NCI-H345 treated with DMSO at 0.1 percent for 48 hours (cell line): Measurements from ENCODE around the gene SLC25A13.

ENCODE experiments used
- DNase-seq: peaks from one replicate; lab custom pipeline; 2025; ENCODE audit not compliant: unreplicated experiment; lab: John Stamatoyannopoulos, UW

The SLC25A13 gene

GRCh38 chr7:96244244-96244991 lies 77.5 kb downstream of the SLC25A13 start:
- no peak for DNase-seq

GRCh38 chr7:96243241-96243640 lies 78.7 kb downstream of the SLC25A13 start:
- DNase-seq: no peak

GRCh38 chr7:96241855-96242254 lies 80.0 kb downstream of the SLC25A13 start:
- no peak for DNase-seq

- no peak for DNase-seq
These were observed 82.7 kb downstream of the SLC25A13 start for GRCh38 chr7:96238976-96239766.

GRCh38 chr7:96238474-96238873 lies 83.4 kb downstream of the SLC25A13 start:
- no peak for DNase-seq

GRCh38 chr7:96237040-96237439 lies 84.9 kb downstream of the SLC25A13 start:
- no peak for DNase-seq

GRCh38 chr7:96236198-96237039 lies 85.5 kb downstream of the SLC25A13 start:
- DNase-seq: no peak

- no peak for DNase-seq
These were observed 86.6 kb downstream of the SLC25A13 start for GRCh38 chr7:96235281-96235680.

- DNase-seq: no peak
These were observed 88.3 kb downstream of the SLC25A13 start for GRCh38 chr7:96233528-96234154.

GRCh38 chr7:96233084-96233483 lies 88.8 kb downstream of the SLC25A13 start:
- no peak for DNase-seq

GRCh38 chr7:96228760-96229159 lies 93.1 kb downstream of the SLC25A13 start:
- DNase-seq: no peak

GRCh38 chr7:96225251-96225650 lies 96.6 kb downstream of the SLC25A13 start:
- DNase-seq: no peak

- DNase-seq: no peak
These were observed 97.2 kb downstream of the SLC25A13 start for GRCh38 chr7:96224685-96225084.

GRCh38 chr7:96224073-96224472 lies 97.8 kb downstream of the SLC25A13 start:
- DNase-seq: no peak

GRCh38 chr7:96221888-96222287 lies 100.0 kb downstream of the SLC25A13 start:
- no peak for DNase-seq

GRCh38 chr7:96219378-96220130 lies 102.3 kb downstream of the SLC25A13 start:
- no peak for DNase-seq

GRCh38 chr7:96218664-96219243 lies 103.1 kb downstream of the SLC25A13 start:
- DNase-seq: no peak

- DNase-seq: no peak
These were observed 104.8 kb downstream of the SLC25A13 start for GRCh38 chr7:96217147-96217546.

- DNase-seq: no peak
These were observed 105.5 kb downstream of the SLC25A13 start for GRCh38 chr7:96216373-96216772.

- DNase-seq: no peak
These were observed 109.4 kb downstream of the SLC25A13 start for GRCh38 chr7:96212474-96212873.
